ENCODE results near the gene OR11H6. TPM values are rescaled to one million over a fixed set of nuclear protein-coding genes. Genes with fewer than 3 reads are reported as not detected.
"Not testable (repeated sequence)": the region's sequence is repeated elsewhere in the genome, so short reads cannot be mapped to it uniquely, and the experiment has no call there.

The OR11H6 gene
- total and polyA plus RNA-seq, 8 donors: not detected

- no peak overlapping the region for H3K4me3 ChIP-seq
- DNase-seq: no peak
- H3K4me1 ChIP-seq: no peaks in the 10 kb centered on the region
- no peaks in the 10 kb centered on the region for H3K27me3 ChIP-seq
- no peak overlapping the region for H3K27ac ChIP-seq
- intact Hi-C loops (cut with DNase I): no loop called here
- no peak for ATAC-seq
- no peaks in the 10 kb centered on the region for H3K36me3 ChIP-seq
- no peaks in the 10 kb centered on the region for H3K9me3 ChIP-seq
- no peak for TF ChIP-seq CTCF (IDR thresholded peaks at IDR 0.05)
These were observed 13.9 kb upstream of the OR11H6 start for GRCh38 chr14:20209595-20209994.

- H3K9me3 ChIP-seq; H3K27ac ChIP-seq; H3K4me3 ChIP-seq; ATAC-seq; H3K36me3 ChIP-seq; H3K4me1 ChIP-seq; intact Hi-C loops (cut with DNase I); H3K27me3 ChIP-seq; DNase-seq: not testable (repeated sequence)
These were observed 11.1 kb upstream of the OR11H6 start for GRCh38 chr14:20212406-20212805.

GRCh38 chr14:20215196-20215595, 8.3 kb upstream of the OR11H6 start:
- Histone ChIP-seq H3K27ac (no peak overlapping the region), H3K9me3 (no peaks in the 10 kb centered on the region), H3K4me3 (no peak overlapping the region), H3K27me3 (no peaks in the 10 kb centered on the region), H3K4me1 (no peaks in the 10 kb centered on the region), H3K36me3 (no peaks in the 10 kb centered on the region)
- DNase-seq (no peak), ATAC-seq (no peak)
- intact Hi-C loops (cut with DNase I): no loop called here
- no peak for TF ChIP-seq CTCF (IDR thresholded peaks at IDR 0.05)

GRCh38 chr14:20219033-20219432, 4.5 kb upstream of the OR11H6 start:
- DNase-seq: no peak
- no peak for TF ChIP-seq CTCF (IDR thresholded peaks at IDR 0.05)
- Histone ChIP-seq H3K4me3 (no peak overlapping the region), H3K36me3 (no peaks in the 10 kb centered on the region), H3K4me1 (no peaks in the 10 kb centered on the region), H3K9me3 (no peaks in the 10 kb centered on the region), H3K27me3 (no peaks in the 10 kb centered on the region), H3K27ac (no peak overlapping the region)
- no peak for ATAC-seq
- intact Hi-C loops (cut with DNase I): no loop called here

GRCh38 chr14:20228681-20229080, 5.2 kb downstream of the OR11H6 start, which contains the start of gene OR11H7:
TSS of gene OR11H7 (plus strand) at chr14:20228981.
- peaks cover 0 to 12% of the 10 kb centered on the region in 2 donors for H3K9me3 ChIP-seq

GRCh38 chr14:20235415-20235814, 11.9 kb downstream of the OR11H6 start:
- H3K36me3 ChIP-seq; H3K27me3 ChIP-seq; H3K27ac ChIP-seq; intact Hi-C loops (cut with DNase I); H3K4me3 ChIP-seq; H3K4me1 ChIP-seq; H3K9me3 ChIP-seq; DNase-seq; ATAC-seq: not testable (repeated sequence)

More at GRCh38 chr14:20228681-20229080, 5.2 kb downstream of the OR11H6 start, which contains the start of gene OR11H7:
- TF ChIP-seq CTCF (IDR thresholded peaks at IDR 0.05): no peak
- ATAC-seq (no peak), DNase-seq (no peak)
- no peak within 1 kb of the TSS for H3K27ac ChIP-seq
- H3K4me3 ChIP-seq: no peak within 1 kb of the TSS
- H3K4me1 ChIP-seq: no peaks in the 10 kb centered on the region
- no peaks in the 10 kb centered on the region for H3K27me3 ChIP-seq
- intact Hi-C loops (cut with DNase I): no loop called here
- no peaks in the 10 kb centered on the region for H3K36me3 ChIP-seq
